Panc1 (cell line): ENCODE data around the gene CNTN5. TPM values are rescaled to one million over a fixed set of nuclear protein-coding genes. Genes with fewer than 3 reads are reported as not detected.

Experiments used
- ATAC-seq: fragments of 200-7000 bp; cut with Tn5 transposase; 2 replicates; pipeline ENCODE4 v1.9.1; 2020; ENCODE audit warnings: mild to moderate bottlenecking, moderate library complexity
- BruUV-seq: library from RNA; stranded (reverse); fragments of 400-500 nt; replicated peaks from 2 replicates; lab custom pipeline; 2021; lab: Mats Ljungman, UMichigan
- CTCF ChIA-PET: fragments of 300-600 bp; sonication (Branson Sonifier 250); formaldehyde crosslinking; loops from one replicate; lab custom pipeline; 2022; ENCODE audit warnings: antibody characterized with exemption; lab: Charles Lee
- POLR2A ChIA-PET: fragments of 300-600 bp; sonication (Branson Sonifier 250); formaldehyde crosslinking; loops from one replicate; lab custom pipeline; 2022; ENCODE audit warnings: antibody characterized with exemption; lab: Charles Lee
- DNase-seq: peaks from one replicate; pipeline ENCODE4 v3.0.0-alpha.2; 2010; ENCODE audit warnings: low read depth, low spot score
- H3K27ac ChIP-seq: 2 replicates; pipeline ENCODE4 v1.5.1; 2011; ENCODE audit warnings: mild to moderate bottlenecking, low read length, inconsistent platforms
- H3K27me3 ChIP-seq: fragments of 200-500 bp; sonication (Bioruptor generic); 2 replicates; pipeline ENCODE4 v1.6.0; 2014; ENCODE audit warnings: low read length, inconsistent platforms; ENCODE audit not compliant: control insufficient read depth, insufficient read depth
- H3K36me3 ChIP-seq: fragments of 200-500 bp; sonication (Bioruptor generic); 2 replicates; pipeline ENCODE4 v1.5.1; 2014; ENCODE audit warnings: inconsistent platforms, mild to moderate bottlenecking, low read length, moderate library complexity; ENCODE audit not compliant: control insufficient read depth, insufficient read depth
- H3K4me1 ChIP-seq: 2 replicates; pipeline ENCODE4 v1.5.1; 2011; ENCODE audit warnings: inconsistent platforms, mild to moderate bottlenecking, low read length, moderate library complexity; ENCODE audit not compliant: control insufficient read depth, insufficient read depth
- H3K4me3 ChIP-seq, 2 experiments: 2 replicates each; pipeline ENCODE4 v1.5.1; 2011 to 2012; ENCODE audit warnings: low read depth in 2 of 2, low read length in 2 of 2, mild to moderate bottlenecking in 2 of 2, inconsistent platforms in 1 of 2, moderate library complexity in 1 of 2
- H3K9me3 ChIP-seq: fragments of 200-500 bp; sonication (Bioruptor generic); 2 replicates; pipeline ENCODE4 v1.5.1; 2014; ENCODE audit warnings: low read depth, mild to moderate bottlenecking, inconsistent platforms, low read length, moderate library complexity; ENCODE audit not compliant: control insufficient read depth, insufficient read depth
- POLR2AphosphoS5 ChIP-seq: IDR thresholded peaks from 2 replicates; pipeline ENCODE4 v1.6.1; 2012; ENCODE audit warnings: mild to moderate bottlenecking, low read depth, low read length, moderate library complexity
- SIN3A ChIP-seq: IDR thresholded peaks from 2 replicates; pipeline ENCODE4 v1.6.1; 2012; ENCODE audit warnings: low read depth, mild to moderate bottlenecking, low read length, moderate library complexity, borderline replicate concordance; ENCODE audit not compliant: insufficient read depth
- TCF7L2 ChIP-seq: IDR thresholded peaks from 2 replicates; pipeline ENCODE4 v1.6.1; 2011; ENCODE audit warnings: mild to moderate bottlenecking, low read depth, low read length, inconsistent platforms
- in situ Hi-C: cut with HindIII; loops from 2 replicates; pipeline ENCODE4 v1.10.0; 2016; ENCODE audit warnings: low sequenced_read_pairs, low pct_unique_long_range_greater_than_20kb
- intact Hi-C: fragments of 100-400 bp; cut with micrococcal nuclease; formaldehyde crosslinking; loops from one replicate; pipeline ENCODE4 v1.10.0; 2022; ENCODE audit not compliant: unreplicated experiment
- total RNA-seq: library from RNA; stranded (reverse); gene quantifications from one replicate; pipeline ENCODE4 v1.2.1, GENCODE V29; 2021; ENCODE audit not compliant: unreplicated experiment
- TF ChIP-seq, protein P1 (sequence below), 2 experiments: IDR thresholded peaks; 2 replicates each; pipeline ENCODE4 v1.6.1; 2011 to 2012; ENCODE audit warnings: low read depth in 2 of 2, control low read depth in 1 of 2, low read length in 1 of 2, mild to moderate bottlenecking in 1 of 2, moderate library complexity in 1 of 2; ENCODE audit not compliant: insufficient read depth in 1 of 2
- TF ChIP-seq, protein P2 (sequence below): fragments of 450-650 bp; IDR thresholded peaks from 2 replicates; pipeline ENCODE4 v1.5.1; 2017; ENCODE audit warnings: mild to moderate bottlenecking

CNTN5 gene
- total RNA-seq, 1 experiment from 2014 or later = not detected

DNA sequence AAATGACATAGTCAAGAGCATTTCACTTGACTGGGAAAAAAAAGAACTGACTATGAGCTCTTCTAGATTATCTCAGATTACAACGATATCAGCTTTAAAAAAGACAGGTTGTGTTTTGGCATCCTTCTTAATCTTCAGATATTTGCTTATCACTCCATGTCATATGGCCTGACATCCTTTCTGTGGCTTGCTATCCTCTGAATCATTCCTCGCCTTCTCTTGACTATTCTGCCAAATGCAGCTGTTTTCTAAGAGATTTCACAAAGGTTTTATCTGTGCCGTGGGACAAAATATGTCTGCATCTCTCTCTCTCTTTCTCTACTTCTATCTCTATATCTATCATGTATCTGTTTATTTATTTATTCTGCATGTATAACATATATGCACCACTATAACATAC is 746.1 kb downstream of the CNTN5 start:
- intact Hi-C loops = no loop called here
- H3K4me3 ChIP-seq = no peak overlapping the region
- H3K4me1 ChIP-seq = no peaks in the 10 kb centered on the region
- ATAC-seq (no peak), DNase-seq (no peak)
- no TSS peak for BruUV-seq
- in situ Hi-C loops = no loop called here
- TF ChIP-seq, protein P1, sequence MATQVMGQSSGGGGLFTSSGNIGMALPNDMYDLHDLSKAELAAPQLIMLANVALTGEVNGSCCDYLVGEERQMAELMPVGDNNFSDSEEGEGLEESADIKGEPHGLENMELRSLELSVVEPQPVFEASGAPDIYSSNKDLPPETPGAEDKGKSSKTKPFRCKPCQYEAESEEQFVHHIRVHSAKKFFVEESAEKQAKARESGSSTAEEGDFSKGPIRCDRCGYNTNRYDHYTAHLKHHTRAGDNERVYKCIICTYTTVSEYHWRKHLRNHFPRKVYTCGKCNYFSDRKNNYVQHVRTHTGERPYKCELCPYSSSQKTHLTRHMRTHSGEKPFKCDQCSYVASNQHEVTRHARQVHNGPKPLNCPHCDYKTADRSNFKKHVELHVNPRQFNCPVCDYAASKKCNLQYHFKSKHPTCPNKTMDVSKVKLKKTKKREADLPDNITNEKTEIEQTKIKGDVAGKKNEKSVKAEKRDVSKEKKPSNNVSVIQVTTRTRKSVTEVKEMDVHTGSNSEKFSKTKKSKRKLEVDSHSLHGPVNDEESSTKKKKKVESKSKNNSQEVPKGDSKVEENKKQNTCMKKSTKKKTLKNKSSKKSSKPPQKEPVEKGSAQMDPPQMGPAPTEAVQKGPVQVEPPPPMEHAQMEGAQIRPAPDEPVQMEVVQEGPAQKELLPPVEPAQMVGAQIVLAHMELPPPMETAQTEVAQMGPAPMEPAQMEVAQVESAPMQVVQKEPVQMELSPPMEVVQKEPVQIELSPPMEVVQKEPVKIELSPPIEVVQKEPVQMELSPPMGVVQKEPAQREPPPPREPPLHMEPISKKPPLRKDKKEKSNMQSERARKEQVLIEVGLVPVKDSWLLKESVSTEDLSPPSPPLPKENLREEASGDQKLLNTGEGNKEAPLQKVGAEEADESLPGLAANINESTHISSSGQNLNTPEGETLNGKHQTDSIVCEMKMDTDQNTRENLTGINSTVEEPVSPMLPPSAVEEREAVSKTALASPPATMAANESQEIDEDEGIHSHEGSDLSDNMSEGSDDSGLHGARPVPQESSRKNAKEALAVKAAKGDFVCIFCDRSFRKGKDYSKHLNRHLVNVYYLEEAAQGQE (IDR thresholded peaks at IDR 0.05; ENCODE audit: insufficient read depth in 1 of 2, low read depth in 2 of 2, low read length in 1 of 2) = no peak
- TF ChIP-seq, protein P2, sequence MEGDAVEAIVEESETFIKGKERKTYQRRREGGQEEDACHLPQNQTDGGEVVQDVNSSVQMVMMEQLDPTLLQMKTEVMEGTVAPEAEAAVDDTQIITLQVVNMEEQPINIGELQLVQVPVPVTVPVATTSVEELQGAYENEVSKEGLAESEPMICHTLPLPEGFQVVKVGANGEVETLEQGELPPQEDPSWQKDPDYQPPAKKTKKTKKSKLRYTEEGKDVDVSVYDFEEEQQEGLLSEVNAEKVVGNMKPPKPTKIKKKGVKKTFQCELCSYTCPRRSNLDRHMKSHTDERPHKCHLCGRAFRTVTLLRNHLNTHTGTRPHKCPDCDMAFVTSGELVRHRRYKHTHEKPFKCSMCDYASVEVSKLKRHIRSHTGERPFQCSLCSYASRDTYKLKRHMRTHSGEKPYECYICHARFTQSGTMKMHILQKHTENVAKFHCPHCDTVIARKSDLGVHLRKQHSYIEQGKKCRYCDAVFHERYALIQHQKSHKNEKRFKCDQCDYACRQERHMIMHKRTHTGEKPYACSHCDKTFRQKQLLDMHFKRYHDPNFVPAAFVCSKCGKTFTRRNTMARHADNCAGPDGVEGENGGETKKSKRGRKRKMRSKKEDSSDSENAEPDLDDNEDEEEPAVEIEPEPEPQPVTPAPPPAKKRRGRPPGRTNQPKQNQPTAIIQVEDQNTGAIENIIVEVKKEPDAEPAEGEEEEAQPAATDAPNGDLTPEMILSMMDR = no peak
- TF ChIP-seq SIN3A (no peak), TCF7L2 (no peak), POLR2AphosphoS5 (no peak)
- ChIA-PET POLR2A (no interaction called here), CTCF (no interaction called here)
- no peaks in the 10 kb centered on the region for H3K36me3 ChIP-seq
- H3K9me3 ChIP-seq = peaks cover 2% of the 10 kb centered on the region; the same call in 1 of the 2 replicates
- no peaks in the 10 kb centered on the region for H3K27me3 ChIP-seq
- no peak overlapping the region for H3K27ac ChIP-seq

DNA sequence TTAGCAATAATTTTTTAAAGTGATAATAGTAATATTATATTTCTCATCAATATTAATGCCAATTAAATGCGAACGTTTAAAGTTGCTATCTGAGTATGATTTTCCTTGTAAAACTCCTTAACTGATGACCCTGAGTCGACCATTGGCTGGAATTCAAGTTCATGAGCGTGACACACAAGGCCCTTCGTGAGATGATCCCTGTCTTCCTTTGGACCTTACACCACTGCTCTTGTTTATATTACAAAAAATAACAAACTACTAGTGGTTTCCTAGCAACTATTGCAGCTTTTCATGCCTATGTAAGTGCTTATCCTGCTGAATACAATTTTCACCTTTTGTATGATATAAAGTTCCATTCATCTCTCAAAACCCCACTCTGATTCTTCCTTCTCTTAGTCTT is 752.9 kb downstream of the CNTN5 start:
- H3K36me3 ChIP-seq = no peaks in the 10 kb centered on the region
- intact Hi-C loops = no loop called here
- ChIA-PET POLR2A (no interaction called here), CTCF (interaction anchor here (0.6 kb wide), 1 partner anchor 83 kb away, joined by 8 read pairs; no protein-coding TSS in a partner anchor)
- no peaks in the 10 kb centered on the region for H3K27me3 ChIP-seq
- TF ChIP-seq, protein P1 (IDR thresholded peaks at IDR 0.05; ENCODE audit: insufficient read depth in 1 of 2, low read depth in 2 of 2, low read length in 1 of 2) = no peak
- TF ChIP-seq, protein P2 = no peak
- TF ChIP-seq SIN3A (no peak), POLR2AphosphoS5 (no peak), TCF7L2 (no peak)
- H3K4me1 ChIP-seq = no peaks in the 10 kb centered on the region
- peaks cover 10% of the 10 kb centered on the region; the same call in 1 of the 2 replicates for H3K9me3 ChIP-seq
- DNase-seq (no peak), ATAC-seq (no peak)
- H3K4me3 ChIP-seq = no peak overlapping the region
- in situ Hi-C loops = no loop called here
- BruUV-seq = no TSS peak
- H3K27ac ChIP-seq = no peak overlapping the region
